GM18858 (cell line): ENCODE measurements around the gene APOOL.
"Not testable (repeated sequence)": the region's sequence is repeated elsewhere in the genome, so short reads cannot be mapped to it uniquely, and the experiment has no call there.

Source experiments
- ATAC-seq: cut with Tn5 transposase; IDR thresholded peaks from one replicate; pipeline ENCODE4 v1.9.1; 2021; ENCODE audit not compliant: unreplicated experiment

APOOL gene

DNA sequence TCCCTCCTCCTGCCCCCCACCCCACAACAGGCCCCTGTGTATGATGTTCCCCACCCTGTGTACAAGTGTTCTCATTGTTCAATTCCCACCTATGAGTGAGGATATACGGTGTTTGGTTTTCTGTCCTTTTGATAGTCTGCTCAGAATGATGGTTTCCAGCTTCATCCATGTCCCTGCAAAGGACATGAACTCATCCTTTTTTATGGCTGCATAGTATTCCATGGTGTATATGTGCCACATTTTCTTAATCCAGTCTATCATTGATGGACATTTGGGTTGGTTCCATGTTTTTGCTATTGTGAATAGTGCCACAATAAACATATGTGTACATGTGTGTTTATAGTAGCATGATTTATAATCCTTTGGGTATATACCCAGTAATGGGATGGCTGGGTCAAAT is 73.6 kb downstream of the APOOL start:
- ATAC-seq: not testable (repeated sequence)

- peak; percentile 92 for ATAC-seq
These were observed 81.2 kb downstream of the APOOL start for GRCh38 chrX:85084770-85085393.

DNA sequence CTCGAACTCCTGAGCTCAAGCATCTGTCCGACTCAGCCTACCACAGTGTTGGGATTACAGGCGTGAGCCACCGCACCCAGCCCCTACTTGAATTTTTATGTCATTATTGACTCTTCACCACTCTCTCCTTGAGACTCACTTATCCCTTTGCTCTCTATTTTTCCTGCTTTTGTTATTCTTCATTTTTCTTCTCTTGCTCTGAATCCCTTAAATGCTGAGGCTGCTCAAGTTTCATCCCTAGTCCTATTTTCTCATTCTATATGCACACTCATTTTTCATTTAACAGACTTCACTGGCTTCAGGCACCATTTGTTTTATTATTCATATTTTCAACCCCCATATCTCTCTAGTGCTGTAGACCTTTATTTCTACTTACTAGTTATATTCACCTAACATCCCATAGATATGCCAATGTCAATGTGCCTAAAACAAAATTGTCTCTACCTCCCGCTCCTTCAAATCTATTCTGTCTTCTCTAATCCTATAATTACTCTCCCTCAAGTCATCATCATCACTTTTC is 85.7 kb downstream of the APOOL start:
- ATAC-seq: no peak

GRCh38 chrX:85107407-85107806 is 103.7 kb downstream of the APOOL start:
- no peak for ATAC-seq

DNA sequence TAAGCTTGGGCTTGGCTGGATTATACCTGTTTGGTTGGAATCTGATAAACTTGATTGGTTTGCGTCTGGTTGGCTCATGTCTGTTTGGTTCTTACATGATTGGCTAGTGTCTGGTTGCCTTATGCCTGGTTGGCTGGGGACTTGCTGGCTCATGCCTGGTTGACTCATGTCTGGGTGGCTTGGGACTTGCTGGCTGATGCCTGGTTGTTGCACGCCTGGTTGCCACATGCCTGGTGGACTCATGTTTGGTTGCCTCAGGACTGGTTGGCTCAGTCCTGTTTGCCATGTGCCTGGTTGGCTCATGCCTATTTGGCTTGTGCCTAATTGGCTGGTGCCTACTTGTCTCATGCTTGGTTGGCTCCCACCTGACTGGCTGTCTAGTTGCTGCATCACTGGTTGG is 104.5 kb downstream of the APOOL start:
- no peak for ATAC-seq

GRCh38 chrX:85109235-85109634 is 105.6 kb downstream of the APOOL start:
- ATAC-seq: no peak

- no peak for ATAC-seq
These were observed 107.7 kb downstream of the APOOL start for GRCh38 chrX:85111347-85111746.

- ATAC-seq: no peak
These were observed 108.6 kb downstream of the APOOL start for GRCh38 chrX:85112293-85112692.

DNA sequence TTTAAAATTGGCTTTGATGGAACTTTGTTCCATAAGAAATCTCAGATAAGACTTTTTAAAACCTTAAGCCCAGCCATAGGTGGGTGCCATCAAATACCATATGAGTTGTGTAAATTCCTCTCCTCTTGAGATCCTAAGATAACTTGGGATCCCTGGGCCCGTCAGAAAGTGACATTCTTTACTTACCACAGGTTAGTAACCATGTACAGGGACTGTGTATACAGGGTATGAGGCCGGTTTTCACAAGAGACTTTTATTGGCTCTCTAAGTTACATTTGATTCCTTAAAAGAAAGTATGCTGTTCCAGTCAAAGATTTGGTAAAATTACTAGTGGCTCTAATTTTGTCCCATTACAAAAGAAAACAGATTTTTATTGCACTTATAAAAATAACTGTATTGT is 110.1 kb downstream of the APOOL start:
- no peak for ATAC-seq

- ATAC-seq: no peak
These were observed 110.5 kb downstream of the APOOL start for GRCh38 chrX:85114171-85114570.

DNA sequence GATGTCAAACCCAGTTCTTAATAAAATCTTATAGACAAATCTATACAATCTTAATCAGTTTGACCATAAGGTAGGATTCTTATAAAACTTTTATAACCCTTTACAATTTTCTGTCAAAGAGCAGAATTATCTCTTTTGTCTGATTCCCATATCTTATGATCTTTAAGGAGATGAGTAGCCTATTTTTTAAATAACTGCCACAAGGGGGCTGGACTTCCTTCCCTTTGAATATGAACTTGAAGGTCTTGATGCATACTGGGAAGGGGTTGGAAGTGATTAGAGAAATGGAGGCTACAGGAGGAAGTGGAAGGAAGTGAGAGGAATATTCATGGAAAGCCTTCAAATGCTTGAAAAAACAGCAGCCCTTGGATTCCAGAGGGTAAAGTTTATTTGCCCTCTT is 111.1 kb downstream of the APOOL start:
- ATAC-seq: no peak

GRCh38 chrX:85115252-85115651 is 111.6 kb downstream of the APOOL start:
- ATAC-seq: no peak

DNA sequence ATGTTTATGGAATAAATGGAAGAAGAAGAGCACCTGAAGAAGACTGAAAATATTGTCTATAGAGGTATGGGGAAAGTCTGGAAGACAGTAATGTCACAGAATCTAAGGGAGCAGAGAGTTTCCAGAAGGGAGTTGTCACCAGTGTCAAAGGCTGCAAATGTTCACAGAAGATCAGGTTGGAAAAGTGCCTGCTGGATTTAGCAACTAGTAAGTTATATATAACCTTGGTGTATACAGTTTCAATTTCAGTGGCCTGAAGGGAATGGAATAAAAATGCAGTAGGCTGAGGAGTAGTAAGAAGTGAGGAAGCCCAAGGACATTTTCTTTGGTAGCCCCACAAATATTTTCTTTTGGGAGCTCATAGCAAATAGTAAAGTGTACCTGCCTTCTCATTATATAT is 132.7 kb downstream of the APOOL start:
- no peak for ATAC-seq

DNA sequence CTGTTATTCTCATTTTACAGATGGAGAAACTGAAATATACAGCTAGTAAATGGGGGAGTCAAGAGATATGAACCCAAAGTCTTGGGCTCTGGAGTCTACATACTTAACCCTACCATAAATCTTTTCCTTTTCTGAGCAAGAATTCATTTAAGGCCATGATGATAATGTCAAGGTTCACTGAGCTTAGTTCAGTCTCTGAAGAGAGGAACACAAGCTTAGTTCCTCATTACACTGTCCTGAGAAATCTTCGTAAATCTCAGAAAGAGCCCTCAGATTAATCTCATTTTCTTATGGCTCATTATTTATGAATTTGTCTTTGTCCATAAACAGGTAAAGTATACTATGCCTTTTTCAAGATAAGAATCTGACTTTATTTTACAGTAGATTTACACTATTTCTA is 135.7 kb downstream of the APOOL start:
- no peak for ATAC-seq

DNA sequence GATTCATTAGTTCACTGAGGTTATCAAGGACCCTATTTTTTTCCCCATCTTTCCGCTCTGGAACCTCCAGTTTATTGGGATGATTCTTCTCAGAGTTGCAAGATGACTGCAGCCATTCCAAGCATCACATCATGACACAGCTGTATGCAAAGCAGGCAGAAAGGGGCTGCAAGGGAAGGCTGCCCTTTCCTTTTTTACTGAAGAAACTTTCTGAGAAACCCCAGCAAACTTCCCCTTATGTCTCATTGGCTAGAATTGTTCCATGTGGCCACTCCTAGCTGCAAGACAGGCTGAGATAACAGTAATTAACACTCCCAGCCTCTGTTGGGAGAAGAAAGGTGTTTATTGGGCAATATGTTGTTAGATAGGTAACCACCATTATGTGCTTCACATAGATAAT is 137.3 kb downstream of the APOOL start:
- peak; percentile 79 for ATAC-seq
